Measurements from ENCODE around the gene SERPINB7.

The SERPINB7 gene

DNA sequence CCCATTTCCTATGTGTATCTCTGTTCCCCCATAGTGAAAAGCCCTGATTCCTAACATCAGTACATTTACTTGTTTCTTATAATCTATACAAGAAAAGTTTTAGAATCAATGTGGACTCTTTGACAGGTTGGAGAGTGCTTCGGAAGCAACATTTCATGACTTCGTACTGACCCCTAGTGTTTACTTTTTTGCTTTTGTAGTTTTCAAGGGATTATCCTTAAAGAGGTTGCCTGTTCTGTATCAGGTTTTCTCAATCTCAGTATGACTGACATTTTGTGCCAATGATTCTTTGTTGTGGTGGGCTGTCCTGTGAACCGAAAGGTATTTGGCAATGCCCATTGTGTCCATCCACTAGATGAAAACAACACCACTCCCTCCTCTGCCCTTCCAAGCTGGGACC, 69.0 kb downstream of the SERPINB7 start:
- DNase-seq (ENCODE audit: low read depth), result no peak

DNA sequence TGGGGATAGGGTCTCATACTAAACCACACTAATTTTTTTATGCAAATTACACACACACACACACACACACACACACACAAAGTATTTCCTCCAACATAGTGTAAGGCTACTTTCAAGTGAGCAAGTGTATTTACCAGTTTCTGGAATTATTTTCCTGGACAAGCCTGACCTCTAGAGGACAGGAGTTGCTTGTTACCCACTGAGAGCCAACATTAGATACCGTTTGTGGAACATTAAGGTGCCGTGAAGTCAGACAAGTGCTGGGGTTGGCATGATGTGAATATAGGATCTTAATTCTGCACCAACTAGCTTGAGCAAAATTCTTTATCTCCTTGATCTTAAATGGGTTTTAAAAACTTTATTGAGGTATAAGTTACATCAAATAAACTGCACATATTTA, 72.9 kb downstream of the SERPINB7 start:
- no peak for DNase-seq (ENCODE audit: low read depth)

DNA sequence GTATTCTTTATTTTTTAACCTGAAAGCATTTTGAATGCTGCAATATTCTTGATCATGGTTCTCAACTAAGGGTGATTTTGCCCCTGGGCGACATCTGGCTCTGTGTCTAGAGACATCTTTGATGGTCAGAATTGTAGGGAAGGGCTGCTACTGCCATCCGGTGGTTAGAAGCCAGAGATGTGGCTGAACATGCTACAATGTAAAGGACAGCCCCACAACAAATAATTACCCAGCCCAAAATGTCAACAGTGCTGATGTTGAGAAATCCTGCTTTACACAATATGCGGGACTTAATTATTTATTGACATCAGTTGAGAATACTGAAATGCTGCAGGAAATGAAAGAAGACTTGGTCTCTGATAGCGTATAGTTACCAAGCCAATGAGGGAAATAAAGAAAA, 74.8 kb downstream of the SERPINB7 start:
- DNase-seq (ENCODE audit: low read depth), result no peak

DNA sequence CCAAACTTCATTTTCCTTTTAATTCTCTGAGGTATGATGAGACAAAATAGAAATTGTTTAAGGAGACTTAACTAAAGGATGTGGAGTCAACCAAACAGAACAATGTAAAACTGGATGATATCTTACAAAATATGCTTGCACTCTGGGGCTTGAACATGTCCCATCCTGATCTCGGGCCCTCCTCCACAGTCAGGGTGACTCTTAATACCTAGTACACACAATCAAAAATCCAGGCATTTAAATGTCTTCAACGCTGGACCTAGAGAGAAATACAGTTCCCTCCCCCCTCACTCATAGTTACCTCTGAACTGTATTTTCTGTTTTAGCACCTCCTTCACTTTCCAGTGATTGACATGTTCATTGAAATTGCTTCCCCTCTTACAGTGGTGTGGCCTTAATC, 75.4 kb downstream of the SERPINB7 start:
- no peak for DNase-seq (ENCODE audit: low read depth)

All from activated T-cell treated with anti-CD3 and anti-CD28 coated beads for 48 hours (primary cell).